NB4 (cell line): ENCODE results near the gene RCOR3.

Experiments used
- MYC ChIP-seq: IDR thresholded peaks from 2 replicates; pipeline ENCODE4 v1.6.1; 2011; ENCODE audit warnings: low read depth, low read length
- POLR2A ChIP-seq: IDR thresholded peaks from 2 replicates; pipeline ENCODE4 v1.6.1; 2011; ENCODE audit warnings: mild to moderate bottlenecking; ENCODE audit not compliant: insufficient read length; ENCODE audit errors: extremely low read depth
- TF ChIP-seq, protein P1 (sequence below): IDR thresholded peaks from one replicate; pipeline ENCODE4 v1.5.1; 2012; ENCODE audit warnings: low read depth, low read length
- TF ChIP-seq, protein P2 (sequence below): IDR thresholded peaks from 2 replicates; pipeline ENCODE4 v1.6.1; 2011; ENCODE audit warnings: low read depth, low read length

DNA sequence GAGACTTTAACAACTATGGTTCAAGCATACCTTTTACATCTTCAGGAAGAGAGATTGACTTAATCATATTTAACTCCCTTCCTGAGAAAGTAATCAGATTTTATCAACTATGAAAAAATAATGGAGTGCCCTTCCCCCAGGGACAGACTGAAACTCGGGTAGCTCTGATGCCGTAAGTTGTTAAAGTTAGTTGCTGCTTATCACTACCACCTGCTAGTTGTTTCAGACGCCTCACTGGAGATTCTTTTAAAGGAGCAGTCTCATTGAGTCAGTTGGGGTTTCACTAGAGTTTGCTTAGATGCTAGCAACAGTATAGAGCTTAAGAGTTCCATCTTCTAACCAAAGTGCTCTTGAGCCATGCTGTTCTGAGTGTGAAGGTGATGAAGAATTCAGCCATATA lies 50.5 kb downstream of the RCOR3 start:
- TF ChIP-seq POLR2A (no peak), MYC (no peak)
- TF ChIP-seq, protein P1, sequence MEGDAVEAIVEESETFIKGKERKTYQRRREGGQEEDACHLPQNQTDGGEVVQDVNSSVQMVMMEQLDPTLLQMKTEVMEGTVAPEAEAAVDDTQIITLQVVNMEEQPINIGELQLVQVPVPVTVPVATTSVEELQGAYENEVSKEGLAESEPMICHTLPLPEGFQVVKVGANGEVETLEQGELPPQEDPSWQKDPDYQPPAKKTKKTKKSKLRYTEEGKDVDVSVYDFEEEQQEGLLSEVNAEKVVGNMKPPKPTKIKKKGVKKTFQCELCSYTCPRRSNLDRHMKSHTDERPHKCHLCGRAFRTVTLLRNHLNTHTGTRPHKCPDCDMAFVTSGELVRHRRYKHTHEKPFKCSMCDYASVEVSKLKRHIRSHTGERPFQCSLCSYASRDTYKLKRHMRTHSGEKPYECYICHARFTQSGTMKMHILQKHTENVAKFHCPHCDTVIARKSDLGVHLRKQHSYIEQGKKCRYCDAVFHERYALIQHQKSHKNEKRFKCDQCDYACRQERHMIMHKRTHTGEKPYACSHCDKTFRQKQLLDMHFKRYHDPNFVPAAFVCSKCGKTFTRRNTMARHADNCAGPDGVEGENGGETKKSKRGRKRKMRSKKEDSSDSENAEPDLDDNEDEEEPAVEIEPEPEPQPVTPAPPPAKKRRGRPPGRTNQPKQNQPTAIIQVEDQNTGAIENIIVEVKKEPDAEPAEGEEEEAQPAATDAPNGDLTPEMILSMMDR: no peak
- TF ChIP-seq, protein P2, sequence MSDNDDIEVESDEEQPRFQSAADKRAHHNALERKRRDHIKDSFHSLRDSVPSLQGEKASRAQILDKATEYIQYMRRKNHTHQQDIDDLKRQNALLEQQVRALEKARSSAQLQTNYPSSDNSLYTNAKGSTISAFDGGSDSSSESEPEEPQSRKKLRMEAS: no peak
